HG02852 (cell line): ENCODE measurements around the gene ISG20.

ENCODE experiments used
- ATAC-seq: cut with Tn5 transposase; IDR thresholded peaks from one replicate; pipeline ENCODE4 v1.9.1; 2021; ENCODE audit warnings: mild to moderate bottlenecking, moderate library complexity; ENCODE audit not compliant: unreplicated experiment

The ISG20 gene

DNA sequence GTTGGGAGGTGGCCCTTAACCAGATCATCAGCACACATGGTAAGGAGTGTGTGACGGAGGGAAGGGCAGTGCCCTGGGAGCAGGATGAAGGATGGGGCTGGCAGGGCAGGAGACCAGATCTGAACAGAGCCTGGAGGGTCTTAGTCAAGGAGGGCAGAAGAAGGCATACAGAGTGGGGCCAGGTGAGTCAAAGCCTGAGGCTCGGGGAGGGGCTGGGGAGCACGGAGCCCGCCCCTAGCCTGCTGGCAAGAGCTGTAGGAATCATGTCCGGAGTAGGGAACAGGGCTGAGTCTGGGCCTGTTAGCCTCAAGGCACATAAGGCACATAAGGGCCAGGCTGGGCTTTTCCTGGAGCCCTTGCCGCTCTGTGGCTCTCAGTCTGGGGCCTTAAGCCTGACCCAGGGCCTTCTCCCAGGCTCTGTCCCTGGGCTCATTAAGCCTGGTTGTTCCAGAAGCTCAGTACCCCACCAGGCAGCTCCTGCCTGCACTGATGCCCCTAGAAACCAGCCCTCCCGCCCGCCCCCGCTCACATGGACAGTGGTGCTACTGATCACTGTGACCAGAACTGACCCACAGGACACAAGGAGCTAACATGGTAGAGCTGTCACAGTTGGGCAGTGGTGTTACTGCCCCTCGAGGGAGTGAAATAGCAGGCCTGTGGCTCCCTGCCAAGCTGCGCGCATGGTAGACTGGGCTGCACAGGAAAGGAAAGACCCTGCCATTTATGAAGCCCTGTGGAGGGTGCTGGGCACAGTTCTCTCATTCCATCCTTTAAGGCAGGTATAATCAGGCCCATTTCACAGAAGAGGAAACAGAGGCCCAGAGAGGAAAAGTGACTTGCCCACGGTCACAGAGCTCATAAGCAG is 14.6 kb downstream of the ISG20 start:
- no peak for ATAC-seq

DNA sequence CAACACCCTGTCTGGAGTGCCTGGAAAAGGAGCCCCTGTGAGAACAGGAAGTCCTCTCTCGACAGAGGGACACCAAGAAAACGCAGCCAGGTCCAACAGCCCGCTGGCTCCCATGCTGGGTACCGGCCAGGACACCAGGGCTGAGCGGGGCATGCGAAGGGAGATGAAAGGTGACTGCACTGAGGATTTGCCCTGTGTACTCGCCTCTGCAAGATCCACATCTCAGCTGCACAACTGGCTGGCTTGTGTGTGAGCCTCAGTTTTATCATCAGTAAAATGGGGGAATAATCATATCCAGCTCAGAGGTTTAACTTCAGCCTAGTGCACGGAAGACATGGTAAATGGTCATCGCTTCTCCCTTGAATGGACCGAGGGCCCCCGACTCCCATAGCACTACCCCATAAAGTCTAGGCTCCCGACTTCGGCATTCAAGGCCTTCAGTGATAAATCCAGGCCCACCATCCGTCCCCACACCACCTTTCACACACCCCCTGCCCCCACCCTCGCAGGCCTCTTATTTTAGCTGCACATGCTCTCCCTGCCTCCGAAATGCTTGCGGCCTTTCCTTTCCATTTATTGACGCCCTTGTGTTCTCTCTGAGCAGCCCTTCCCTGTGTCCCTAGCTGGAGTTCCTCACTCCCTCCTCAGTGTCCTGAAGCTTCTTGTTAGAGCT is 15.8 kb downstream of the ISG20 start:
- ATAC-seq = no peak

DNA sequence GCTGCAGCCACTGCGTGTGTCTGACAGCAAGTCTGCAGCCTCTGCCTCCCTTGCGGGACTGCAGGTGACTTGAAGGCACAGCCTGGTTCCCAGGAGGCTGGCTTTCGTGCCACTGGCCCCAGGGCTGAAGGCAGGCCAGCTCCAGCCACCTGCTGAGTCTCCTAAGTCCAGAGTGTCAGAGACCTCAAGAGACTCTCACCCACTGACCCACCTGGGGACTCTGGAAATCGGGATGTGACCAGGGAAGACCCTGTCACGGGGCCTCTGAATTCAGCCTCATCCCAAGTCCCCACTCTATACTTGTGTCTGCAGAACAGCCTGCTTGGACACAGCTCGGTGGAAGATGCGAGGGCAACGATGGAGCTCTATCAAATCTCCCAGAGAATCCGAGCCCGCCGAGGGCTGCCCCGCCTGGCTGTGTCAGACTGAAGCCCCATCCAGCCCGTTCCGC is 16.3 kb downstream of the ISG20 start:
- ATAC-seq = no peak

DNA sequence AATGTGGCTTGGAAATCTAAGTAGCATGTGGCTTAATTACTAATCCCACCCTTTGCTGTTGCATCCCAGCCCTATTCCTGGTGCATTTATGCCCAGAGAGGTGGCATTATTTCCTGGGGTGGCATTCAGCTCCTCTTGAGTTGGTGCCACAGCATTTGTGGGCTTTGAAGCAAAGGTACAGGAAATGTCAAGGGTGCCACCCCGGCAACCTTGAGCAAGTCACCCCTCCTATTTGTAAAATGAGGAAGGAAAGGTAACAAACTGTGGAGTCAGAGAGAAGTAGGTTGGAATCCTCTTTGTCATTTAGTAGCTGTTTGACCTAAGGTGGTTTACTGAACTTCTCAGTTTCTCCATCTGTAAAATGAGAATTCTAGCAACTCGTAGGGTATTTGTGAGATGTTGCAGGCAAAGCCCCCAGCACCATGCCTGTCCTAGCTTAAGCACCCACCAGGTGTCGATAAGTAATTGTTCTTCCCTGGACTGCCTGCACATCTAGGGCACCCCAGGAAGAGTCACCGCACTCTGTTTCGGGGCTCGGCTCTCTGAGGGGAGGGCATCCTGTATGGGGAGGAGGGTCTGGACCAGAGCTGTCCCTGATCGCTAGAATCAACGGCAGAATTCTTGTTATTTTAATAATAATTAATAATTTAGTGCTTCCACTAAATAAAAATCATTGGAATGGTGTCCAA is 17.1 kb downstream of the ISG20 start:
- no peak for ATAC-seq

DNA sequence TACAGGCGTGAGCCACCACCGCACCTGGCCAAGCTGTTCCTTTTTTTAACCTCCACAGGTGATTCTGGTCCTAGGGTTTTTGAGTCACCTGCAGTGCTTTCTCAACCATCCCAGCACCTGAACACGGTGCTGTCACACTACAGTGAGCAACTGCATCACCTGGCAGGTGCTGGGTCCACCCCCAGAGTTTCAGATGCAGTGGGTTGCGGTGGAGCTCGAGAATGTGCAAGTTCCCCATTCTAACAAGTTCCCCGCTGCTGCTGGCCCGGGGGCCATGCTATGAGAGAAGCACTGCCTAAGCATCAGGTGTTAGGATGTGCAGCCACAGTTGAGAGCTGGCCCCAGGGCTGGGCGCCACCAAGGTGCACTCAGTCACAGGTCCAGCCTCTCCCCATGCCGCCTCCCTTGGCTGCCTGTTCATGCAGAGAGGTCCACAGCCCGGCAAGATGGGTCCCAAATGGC is 18.0 kb downstream of the ISG20 start:
- peak; percentile 95 for ATAC-seq

DNA sequence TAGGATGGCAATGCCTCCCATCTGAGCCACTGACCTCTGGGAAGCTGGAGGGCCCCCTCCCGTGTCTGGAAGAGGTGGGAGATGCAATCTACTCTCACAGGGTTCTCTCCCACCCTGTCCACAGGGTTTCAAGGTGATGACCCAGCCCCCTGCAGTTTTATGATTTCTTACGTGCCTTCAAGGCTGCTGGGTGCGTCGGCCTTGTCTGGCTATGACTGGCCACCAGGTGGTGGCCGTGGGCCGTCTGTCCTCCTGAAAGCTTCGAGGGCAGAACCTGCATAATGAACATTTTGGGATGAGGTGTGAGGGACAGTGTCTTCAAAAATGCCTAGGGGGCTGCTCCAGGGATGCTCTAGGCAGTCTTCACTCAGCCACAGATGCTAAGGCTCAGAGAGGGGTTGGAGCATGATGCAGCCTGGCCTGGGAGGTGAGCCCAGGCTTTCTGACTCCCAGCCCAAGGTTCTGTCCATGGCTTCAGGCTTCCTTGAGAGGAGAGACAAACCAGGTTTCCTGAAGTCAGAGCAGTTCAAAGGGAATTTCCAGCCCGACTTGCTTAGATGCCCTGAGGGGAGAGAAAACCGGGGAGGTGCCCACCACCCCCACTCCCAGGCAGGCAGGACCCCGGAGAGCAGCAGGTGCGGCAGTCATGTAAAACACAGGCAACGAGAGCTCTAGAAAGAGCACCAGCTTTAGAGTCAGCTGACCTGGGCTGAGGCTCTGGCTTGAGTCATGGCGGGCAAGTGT is 18.7 kb downstream of the ISG20 start:
- ATAC-seq = no peak

DNA sequence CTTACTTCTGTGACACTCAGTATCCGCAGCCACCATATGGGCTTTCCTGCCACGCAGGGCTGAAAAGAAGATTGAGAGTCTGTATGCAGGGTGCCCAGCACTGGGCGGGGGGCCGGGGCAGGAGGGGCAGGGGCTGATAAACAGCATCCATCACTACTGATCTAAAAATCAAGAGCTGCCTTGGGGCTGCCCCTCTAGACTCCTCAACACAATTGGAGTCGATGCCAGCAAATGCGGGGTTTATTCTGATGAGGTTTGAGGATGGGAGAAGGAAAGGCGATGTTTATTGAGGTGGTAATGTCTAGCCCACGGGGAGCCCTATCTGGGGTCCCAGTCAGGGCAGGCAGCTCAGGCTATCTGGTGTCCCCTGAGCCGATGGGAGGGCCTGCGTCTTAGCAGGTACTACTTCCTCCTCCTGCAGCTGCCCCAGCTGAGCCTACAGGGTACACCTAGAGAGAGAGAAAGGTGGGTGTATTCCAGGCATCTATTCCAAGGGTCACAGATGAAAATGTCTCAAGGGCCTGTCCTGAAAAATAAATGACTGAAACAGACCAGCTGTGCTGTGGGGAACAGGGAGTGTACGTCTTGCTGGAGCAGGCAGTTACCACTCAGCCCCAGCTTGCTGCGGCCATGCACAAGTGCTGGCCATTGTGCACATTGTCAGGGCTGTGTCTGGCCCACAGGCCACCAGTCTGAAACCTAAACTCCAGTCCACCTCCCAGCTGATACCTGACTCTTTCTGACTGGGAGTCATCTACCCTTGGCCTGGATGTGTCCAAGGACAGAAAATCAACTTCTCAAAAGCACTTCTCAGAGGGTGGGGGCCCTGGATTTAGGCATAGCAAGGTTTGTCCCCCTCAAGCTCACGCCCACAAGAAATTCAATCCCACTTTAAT is 19.5 kb downstream of the ISG20 start:
- no peak for ATAC-seq

DNA sequence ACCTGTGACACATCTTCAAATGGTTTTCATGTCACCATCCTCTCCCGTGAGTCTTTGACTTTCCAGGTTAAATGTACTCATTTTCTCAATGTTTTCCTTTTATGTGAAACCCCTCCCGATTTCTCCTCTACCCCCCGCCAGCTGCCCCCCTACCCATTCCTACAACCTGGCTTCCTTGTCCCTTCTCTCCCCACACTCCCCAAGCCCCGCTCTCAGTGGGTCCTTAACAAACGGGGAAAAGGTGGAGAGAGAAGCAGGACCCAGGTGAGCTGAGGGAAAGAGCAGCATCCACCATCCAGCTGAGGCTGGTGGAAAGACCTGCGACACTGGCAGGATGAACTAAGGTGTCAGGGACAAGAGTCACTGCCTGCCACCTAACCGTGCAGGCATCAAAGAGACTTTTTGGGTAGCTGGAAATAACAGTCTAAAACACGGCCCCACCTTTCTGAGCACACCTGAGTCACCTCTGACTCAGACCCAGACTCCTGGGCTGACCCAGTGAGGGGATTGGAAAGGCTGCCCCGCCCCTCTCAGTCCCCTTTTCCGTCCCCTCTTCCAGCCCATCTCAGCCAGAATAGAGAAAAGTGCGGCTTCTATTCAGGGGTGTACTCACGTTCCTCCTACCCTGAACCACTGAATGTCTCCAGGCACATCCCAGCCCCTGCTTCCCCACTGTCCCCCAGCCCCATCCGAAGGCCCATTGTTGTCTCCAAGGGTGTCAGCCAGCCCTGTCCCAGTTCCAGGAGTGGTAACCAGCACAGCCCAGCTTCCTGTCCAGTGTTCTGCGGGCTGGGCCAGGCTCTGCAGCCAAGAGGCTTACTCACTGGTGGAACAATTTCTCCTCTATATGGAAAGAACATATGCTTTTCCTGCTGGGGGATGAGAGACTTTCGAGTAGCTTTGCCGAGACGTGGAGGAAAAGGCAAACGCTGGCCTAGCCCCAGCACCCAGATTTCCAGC is 20.4 kb downstream of the ISG20 start:
- ATAC-seq = no peak

DNA sequence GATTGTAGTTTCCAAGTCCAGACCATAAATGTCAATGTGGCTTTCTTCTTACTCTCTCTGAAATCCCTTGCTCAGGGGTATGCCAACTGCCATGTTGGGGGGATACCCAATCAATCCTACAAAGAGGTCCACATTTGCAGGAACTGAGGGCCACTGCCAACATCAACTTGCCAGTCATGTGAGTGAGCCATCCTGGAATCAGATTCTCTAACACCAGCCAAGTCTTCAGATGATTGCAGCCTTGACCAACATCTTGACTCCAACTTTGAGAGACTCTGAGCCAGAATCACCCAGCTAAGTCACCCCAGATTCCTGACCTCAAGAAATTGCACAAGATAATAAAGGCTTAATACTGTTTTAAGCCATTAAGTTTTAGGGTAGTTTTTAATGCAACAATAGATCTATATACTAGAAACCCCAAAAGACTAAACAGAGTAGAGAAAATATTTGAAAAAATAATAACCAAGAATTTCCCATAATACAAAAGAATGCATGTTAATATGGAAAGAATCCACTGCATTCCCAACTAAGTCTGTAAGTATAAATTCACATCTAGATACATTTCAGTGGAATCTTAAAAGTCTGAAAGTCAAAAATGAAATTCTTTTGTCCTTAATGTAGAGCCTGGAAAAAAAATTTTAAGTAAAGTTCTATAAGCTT is 22.4 kb downstream of the ISG20 start:
- no peak for ATAC-seq

DNA sequence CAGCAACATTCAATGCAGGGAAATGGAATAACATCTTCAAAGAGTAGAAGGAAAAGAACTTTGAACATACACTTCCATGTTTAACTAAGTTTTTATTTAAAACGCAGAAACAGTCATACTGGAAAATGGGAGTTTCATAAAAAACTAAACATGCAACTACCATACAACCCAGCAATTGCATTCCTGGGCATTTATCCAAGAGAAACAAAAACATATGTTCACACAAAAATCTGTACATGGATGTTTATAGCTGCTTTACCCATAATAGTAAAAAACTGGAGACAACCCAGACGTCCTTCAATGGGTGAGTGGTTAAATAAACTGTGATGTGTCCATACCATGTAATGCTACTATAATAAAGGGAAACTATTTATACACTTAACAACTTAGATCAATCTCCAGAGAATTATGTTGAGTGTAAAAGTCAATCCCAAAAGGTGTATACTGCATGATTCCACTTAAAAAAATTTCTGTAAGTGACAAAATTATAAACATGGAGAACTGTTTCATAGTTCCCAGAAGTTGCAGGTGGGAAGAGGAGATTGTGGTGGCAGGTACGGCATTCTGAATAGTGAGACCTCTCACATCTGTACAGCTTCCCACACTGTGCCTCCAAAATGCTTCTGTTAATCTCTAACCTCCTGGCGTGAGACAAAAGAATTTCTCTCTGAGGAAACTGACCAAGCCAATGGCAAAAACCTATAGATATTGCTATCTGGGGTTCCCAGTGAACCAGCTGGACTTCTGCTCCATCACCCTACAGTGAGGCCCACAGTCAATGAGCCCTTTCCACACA is 23.1 kb downstream of the ISG20 start:
- no peak for ATAC-seq

DNA sequence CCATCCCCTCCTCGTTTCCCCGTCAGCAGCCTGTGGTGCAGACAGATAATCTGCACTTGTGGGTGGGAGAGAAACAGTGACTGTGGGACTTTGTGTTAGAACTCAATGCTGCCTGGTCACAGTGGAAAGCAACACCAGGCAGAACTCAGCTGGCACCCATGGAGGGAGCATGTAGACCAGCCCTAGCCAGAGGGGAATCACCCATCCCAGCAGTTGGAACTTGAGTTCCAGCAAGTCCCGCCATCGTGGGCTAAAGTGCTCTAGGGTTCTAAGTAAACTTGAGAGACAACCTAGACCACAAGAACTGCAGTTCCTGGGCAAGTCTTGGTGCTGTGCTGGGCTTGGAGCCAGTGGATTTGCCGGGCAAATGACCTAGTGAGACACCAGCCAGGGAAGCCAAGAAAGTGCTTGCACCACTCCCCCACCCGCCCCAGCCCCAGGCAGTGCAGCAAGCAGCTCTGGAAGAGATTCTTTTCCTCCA is 24.4 kb downstream of the ISG20 start:
- no peak for ATAC-seq

DNA sequence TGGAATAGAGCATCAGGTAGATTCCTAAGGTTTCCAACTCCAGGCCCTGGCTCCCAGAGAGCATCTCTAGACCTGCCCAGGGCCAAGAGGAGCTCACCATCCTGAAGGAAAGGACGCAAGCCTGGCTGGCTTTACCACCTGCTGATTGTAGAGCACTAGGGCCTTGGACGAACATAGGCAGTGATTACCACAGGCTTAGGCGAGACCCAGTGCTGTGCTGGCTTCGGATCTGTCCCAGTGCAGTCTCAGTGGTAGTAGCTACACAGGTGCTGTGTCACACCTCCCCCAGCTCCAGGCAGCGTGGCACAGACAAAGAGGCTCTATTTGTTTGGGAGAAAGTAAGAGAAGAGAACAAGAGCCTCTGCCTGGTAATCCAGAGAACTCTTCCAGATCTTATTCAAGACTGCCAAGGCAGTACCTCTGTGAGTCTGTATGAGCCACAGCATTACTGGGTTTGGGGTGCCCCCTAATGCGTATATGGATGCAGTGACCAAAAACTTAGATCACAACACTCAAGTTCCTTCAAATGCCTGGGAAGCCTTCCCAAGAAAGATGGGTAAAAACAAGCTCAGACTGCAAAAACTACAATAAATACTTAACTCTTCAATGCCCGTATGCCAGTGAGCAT is 25.4 kb downstream of the ISG20 start:
- no peak for ATAC-seq

DNA sequence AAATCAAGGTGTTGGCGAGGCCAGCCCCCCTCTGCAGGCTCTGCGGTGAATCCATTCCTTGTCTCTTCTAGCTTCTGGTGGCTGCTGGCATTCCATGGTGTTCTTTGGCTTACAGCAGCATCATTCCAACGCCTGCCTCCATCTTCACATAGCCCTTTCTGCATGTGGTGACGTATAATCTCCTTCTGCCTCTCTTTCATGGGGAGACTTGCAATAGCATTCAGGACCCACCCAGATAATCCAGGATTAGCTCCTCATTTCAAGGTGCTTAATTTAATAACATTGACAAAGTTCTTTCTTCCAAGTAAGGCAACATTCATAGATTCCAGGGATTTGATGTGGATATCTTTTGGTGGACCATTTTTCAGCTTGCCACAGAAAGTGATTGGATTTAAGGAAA is 35.8 kb downstream of the ISG20 start:
- no peak for ATAC-seq

DNA sequence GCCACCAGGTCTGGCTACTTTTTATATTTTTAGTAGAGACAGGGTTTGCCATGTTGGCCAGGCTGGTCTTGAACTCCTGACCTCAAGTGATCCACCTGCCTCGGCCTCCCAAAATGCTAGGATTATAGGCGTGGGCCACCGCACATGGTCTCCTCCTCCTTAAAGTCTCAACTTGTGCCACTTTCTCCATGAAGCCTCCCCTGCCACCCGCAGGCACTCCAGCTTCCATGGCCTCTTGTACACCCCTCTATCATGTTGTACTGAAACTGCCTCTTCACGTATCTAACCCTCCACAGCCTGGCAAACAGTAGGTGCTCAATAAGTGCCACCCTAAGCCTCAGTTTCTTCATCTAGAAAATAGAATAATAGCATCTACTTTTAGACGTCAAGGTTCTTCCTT is 39.9 kb downstream of the ISG20 start:
- no peak for ATAC-seq

DNA sequence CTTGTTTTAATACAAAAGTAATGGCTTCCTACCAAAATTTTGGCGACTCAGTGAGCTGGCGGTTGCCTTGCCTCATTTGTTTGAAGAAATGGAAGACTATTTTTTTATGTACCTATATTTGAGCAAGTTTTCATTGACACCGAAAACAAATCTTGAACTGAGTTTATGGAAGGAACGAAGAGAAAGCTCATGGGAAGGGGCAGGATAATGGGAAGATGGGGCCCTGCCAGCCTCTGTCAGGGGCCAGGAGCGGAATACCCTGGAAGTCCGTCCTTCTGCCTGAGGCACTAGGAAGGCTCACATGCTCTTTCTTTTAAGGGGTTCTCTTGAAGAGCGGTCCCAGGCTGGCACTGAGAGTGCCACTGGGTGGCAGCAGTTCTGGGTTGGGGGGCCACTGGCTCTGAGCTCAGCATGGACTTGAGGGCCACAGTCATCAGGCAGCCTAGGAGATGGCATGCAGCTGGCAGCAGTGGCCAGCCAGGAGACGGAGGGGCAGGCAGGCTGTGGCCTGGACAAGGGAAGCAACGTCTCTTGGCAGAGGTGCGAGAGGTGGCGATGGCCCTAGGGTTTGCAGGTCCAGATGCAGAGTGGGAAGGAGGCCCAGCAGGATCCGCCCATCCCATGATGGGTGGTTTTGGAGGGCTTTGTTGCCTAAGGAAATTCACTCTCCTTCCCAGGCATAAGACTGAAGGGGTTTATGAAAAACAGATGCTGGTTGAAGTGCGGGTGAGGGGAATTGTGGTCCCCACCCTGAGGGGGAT is 41.6 kb downstream of the ISG20 start:
- no peak for ATAC-seq

DNA sequence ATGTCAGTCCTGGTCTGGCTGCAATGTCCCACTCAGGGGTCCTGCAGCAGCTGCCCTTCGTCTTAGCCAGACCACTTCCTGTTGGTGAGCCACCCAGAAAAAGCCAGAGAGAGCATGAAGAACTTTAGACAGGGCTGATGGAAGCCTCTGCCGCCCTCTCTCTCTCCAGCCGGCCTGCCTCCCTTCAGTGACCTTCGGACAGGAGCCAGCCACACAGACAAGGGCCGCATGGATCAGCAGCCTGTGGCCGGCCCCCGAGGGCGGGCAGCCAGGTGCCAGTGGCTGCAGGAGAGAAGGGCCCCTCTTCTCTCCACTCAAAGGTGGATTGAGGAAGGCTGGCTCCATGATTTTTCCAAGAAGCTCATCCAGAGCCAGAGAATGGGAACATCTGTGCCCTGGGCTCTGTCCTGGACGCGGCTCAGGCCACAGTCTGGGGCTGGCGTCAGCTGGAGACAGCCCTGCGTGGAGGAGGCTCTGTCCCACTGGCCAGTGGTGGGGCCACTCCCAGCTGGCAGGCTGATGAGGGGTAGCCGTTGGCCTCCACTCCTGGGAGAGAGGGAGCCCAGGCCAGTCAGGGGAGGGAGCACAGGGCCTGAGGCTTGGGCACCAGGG is 42.9 kb downstream of the ISG20 start:
- ATAC-seq = no peak
